OCI-M2 (cell line): Measurements from ENCODE around the gene ITGB2.
"Not testable (repeated sequence)": the region's sequence is repeated elsewhere in the genome, so short reads cannot be mapped to it uniquely, and the experiment has no call there.

Experiments
- DNase-seq: peaks from one replicate; lab custom pipeline; 2025; ENCODE audit not compliant: unreplicated experiment; lab: John Stamatoyannopoulos, UW

The ITGB2 gene

GRCh38 chr21:44927587-44928461, 7.1 kb upstream of the ITGB2 start:
- DNase-seq, result peak; percentile 47

- no peak for DNase-seq
These were observed 6.5 kb upstream of the ITGB2 start for GRCh38 chr21:44927259-44927586.

GRCh38 chr21:44926331-44927101, 5.8 kb upstream of the ITGB2 start:
- DNase-seq, result no peak

- no peak for DNase-seq
These were observed 4.7 kb upstream of the ITGB2 start for GRCh38 chr21:44925378-44925755.

- no peak for DNase-seq
These were observed 4.1 kb upstream of the ITGB2 start for GRCh38 chr21:44924606-44925377.

GRCh38 chr21:44923480-44924084, 2.9 kb upstream of the ITGB2 start:
- no peak for DNase-seq

- DNase-seq, result no peak
These were observed 1.2 kb upstream of the ITGB2 start for GRCh38 chr21:44921928-44922327.

- DNase-seq, result no peak
These were observed 596 bp downstream of the ITGB2 start for GRCh38 chr21:44919913-44920693.

GRCh38 chr21:44919111-44919912, 1.4 kb downstream of the ITGB2 start:
- no peak for DNase-seq

GRCh38 chr21:44918581-44919033, 2.1 kb downstream of the ITGB2 start:
- DNase-seq, result no peak

GRCh38 chr21:44918107-44918470, 2.6 kb downstream of the ITGB2 start:
- DNase-seq, result no peak

- no peak for DNase-seq
These were observed 3.1 kb downstream of the ITGB2 start for GRCh38 chr21:44917446-44918106.

- no peak for DNase-seq
These were observed 3.7 kb downstream of the ITGB2 start for GRCh38 chr21:44916965-44917364.

GRCh38 chr21:44914176-44914874, 6.4 kb downstream of the ITGB2 start:
- DNase-seq, result no peak

- DNase-seq, result no peak
These were observed 7.1 kb downstream of the ITGB2 start for GRCh38 chr21:44913425-44914175.

- DNase-seq, result not testable (repeated sequence)
These were observed 7.9 kb downstream of the ITGB2 start for GRCh38 chr21:44912506-44913412.

GRCh38 chr21:44912158-44912473, 8.6 kb downstream of the ITGB2 start:
- DNase-seq, result no peak
